ENCODE measurements around the gene SYF2. TPM values are rescaled to one million over a fixed set of nuclear protein-coding genes. Genes with fewer than 3 reads are reported as not detected.

Gene SYF2
- polyA plus RNA-seq, 3 donors = 32.0 to 52.9 (median 45.1) TPM

DNA sequence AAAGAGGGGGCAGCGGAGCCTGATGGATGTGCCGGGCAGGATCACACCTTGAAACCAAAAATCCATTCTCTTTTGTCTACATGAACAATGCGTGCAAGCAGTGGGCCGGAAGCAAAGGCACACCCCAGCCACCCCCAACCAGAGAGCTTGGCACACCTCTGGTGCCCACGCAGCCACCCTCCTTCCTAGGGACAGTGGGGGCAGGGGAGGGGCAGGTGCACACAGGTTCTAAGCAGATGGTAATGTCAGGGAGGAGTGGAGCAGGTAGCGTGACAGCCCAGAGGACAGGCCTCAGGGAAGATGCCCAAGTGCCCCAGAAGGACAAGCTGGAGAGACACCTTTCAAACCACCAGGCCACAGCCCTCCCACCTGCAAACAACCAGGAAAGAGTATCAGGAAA is 36.5 kb downstream of the SYF2 start:
- no peak for DNase-seq
- no peak overlapping the region for H3K27ac Mint-ChIP-seq
- no peaks in the 10 kb centered on the region for H4K20me1 ChIP-seq (ENCODE audit: insufficient read depth, low read length)
- TF ChIP-seq, protein P1, sequence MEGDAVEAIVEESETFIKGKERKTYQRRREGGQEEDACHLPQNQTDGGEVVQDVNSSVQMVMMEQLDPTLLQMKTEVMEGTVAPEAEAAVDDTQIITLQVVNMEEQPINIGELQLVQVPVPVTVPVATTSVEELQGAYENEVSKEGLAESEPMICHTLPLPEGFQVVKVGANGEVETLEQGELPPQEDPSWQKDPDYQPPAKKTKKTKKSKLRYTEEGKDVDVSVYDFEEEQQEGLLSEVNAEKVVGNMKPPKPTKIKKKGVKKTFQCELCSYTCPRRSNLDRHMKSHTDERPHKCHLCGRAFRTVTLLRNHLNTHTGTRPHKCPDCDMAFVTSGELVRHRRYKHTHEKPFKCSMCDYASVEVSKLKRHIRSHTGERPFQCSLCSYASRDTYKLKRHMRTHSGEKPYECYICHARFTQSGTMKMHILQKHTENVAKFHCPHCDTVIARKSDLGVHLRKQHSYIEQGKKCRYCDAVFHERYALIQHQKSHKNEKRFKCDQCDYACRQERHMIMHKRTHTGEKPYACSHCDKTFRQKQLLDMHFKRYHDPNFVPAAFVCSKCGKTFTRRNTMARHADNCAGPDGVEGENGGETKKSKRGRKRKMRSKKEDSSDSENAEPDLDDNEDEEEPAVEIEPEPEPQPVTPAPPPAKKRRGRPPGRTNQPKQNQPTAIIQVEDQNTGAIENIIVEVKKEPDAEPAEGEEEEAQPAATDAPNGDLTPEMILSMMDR (IDR thresholded peaks at IDR 0.05) = no peak
- no peaks in the 10 kb centered on the region for H3K36me3 Mint-ChIP-seq
- no peaks in the 10 kb centered on the region for H3K79me2 ChIP-seq (ENCODE audit: insufficient read depth, low read length)
- H3K27me3 Mint-ChIP-seq (ENCODE audit: low read depth in 3 of 3) = peaks cover 5 to 10% (median 7%) of the 10 kb centered on the region in 3 donors
- intact Hi-C loops (cut with micrococcal nuclease) = no loop called here
- H3K9me3 ChIP-seq (replicated peaks in 1 of 2; ENCODE audit: control insufficient read depth in 1 of 2, insufficient read depth in 1 of 2, low read length in 2 of 2) = no peaks in the 10 kb centered on the region
- peaks cover 9% of the 10 kb centered on the region for H3K4me1 Mint-ChIP-seq
- H3K27ac ChIP-seq (ENCODE audit: low read depth in 1 of 2, low read length in 2 of 2) = no peak overlapping the region
- no peaks in the 10 kb centered on the region for H3K4me1 ChIP-seq (ENCODE audit: control insufficient read depth in 1 of 2, insufficient read depth in 2 of 2, low read length in 2 of 2)
- no peak overlapping the region for H2AFZ ChIP-seq (ENCODE audit: insufficient read depth, low read depth, low read length, poor library complexity, severe bottlenecking)
- no peak overlapping the region for H3K4me3 ChIP-seq (replicated peaks in 1 of 3; ENCODE audit: low read depth in 2 of 3, low read length in 3 of 3)
- H3K4me3 Mint-ChIP-seq = no peak overlapping the region
- H3K4me2 ChIP-seq (replicated peaks; ENCODE audit: extremely low read depth, low read length, poor library complexity, severe bottlenecking) = no peak overlapping the region
- H3K27me3 ChIP-seq (ENCODE audit: control insufficient read depth in 2 of 2, insufficient read depth in 2 of 2, low read length in 2 of 2) = no peaks in the 10 kb centered on the region
- WGBS (ENCODE audit: insufficient coverage) = no CpG with 5 or more reads among the region's 6 CpGs
- no peak overlapping the region for H3K9ac ChIP-seq (ENCODE audit: insufficient read depth, low read length, poor library complexity, severe bottlenecking)
- H3K36me3 ChIP-seq (replicated peaks in 1 of 2; ENCODE audit: control insufficient read depth in 1 of 2, insufficient read depth in 2 of 2, low read length in 2 of 2) = no peaks in the 10 kb centered on the region
- no peaks in the 10 kb centered on the region for H3K9me3 Mint-ChIP-seq

DNA sequence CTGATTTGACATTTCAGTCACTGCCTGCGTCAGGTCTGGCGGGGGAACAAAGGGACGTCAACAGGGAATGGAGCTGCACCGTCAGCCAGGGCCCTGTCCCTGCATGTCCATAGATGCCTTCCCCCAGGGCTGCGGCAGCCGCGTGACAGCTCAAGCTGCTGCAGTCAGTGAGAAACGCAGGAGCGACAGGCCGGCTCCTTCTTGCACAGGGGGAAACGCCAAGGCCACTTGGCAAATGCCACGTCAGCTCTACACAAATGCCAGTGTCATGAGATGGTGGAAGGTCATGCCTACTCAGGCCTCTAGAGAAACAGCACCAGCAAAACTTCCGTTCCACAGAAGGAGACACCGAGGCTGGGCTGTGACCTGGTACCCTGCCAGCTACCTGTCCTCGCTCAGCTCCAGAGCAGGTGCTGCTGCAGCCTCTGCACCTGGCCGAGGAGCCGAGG is 37.7 kb downstream of the SYF2 start:
- H3K4me3 ChIP-seq (replicated peaks in 1 of 3; ENCODE audit: low read depth in 2 of 3, low read length in 3 of 3) = no peak overlapping the region
- no peak overlapping the region for H3K4me2 ChIP-seq (replicated peaks; ENCODE audit: extremely low read depth, low read length, poor library complexity, severe bottlenecking)
- no peaks in the 10 kb centered on the region for H3K27me3 ChIP-seq (ENCODE audit: control insufficient read depth in 2 of 2, insufficient read depth in 2 of 2, low read length in 2 of 2)
- H3K9me3 ChIP-seq (replicated peaks in 1 of 2; ENCODE audit: control insufficient read depth in 1 of 2, insufficient read depth in 1 of 2, low read length in 2 of 2) = no peaks in the 10 kb centered on the region
- no peaks in the 10 kb centered on the region for H4K20me1 ChIP-seq (ENCODE audit: insufficient read depth, low read length)
- 97% methylated on average over 17 of the region's 17 CpGs for WGBS (ENCODE audit: insufficient coverage)
- no peak overlapping the region for H3K27ac ChIP-seq (ENCODE audit: low read depth in 1 of 2, low read length in 2 of 2)
- DNase-seq = no peak
- intact Hi-C loops (cut with micrococcal nuclease) = no loop called here
- no peaks in the 10 kb centered on the region for H3K36me3 ChIP-seq (replicated peaks in 1 of 2; ENCODE audit: control insufficient read depth in 1 of 2, insufficient read depth in 2 of 2, low read length in 2 of 2)
- H3K79me2 ChIP-seq (ENCODE audit: insufficient read depth, low read length) = no peaks in the 10 kb centered on the region
- no peak overlapping the region for H2AFZ ChIP-seq (ENCODE audit: insufficient read depth, low read depth, low read length, poor library complexity, severe bottlenecking)
- no peak overlapping the region for H3K9ac ChIP-seq (ENCODE audit: insufficient read depth, low read length, poor library complexity, severe bottlenecking)
- H3K4me1 Mint-ChIP-seq = peaks cover 9% of the 10 kb centered on the region
- H3K27ac Mint-ChIP-seq = no peak overlapping the region
- H3K9me3 Mint-ChIP-seq = no peaks in the 10 kb centered on the region
- no peaks in the 10 kb centered on the region for H3K36me3 Mint-ChIP-seq
- H3K4me3 Mint-ChIP-seq = no peak overlapping the region
- H3K27me3 Mint-ChIP-seq (ENCODE audit: low read depth in 3 of 3) = peaks cover 5 to 10% (median 7%) of the 10 kb centered on the region in 3 donors
- no peaks in the 10 kb centered on the region for H3K4me1 ChIP-seq (ENCODE audit: control insufficient read depth in 1 of 2, insufficient read depth in 2 of 2, low read length in 2 of 2)
- TF ChIP-seq, protein P1 (IDR thresholded peaks at IDR 0.05) = no peak
